Esophagus muscularis mucosa (tissue), 3 donors: Measurements from ENCODE around the gene GRIK1.

Experiments
- CTCF ChIP-seq, 3 experiments: fragments of 200-600 bp in 2 of 3; fragments of 450-650 bp in 1 of 3; sonication (generic) in 2 of 3; IDR thresholded peaks; one replicate each; pipeline ENCODE4 v1.5.1; 2017 to 2019; ENCODE audit warnings: antibody characterized with exemption in 3 of 3, mild to moderate bottlenecking in 2 of 3, moderate library complexity in 1 of 3
- POLR2A ChIP-seq: fragments of 450-650 bp; IDR thresholded peaks from one replicate; pipeline ENCODE4 v1.6.1; 2017; ENCODE audit warnings: antibody characterized with exemption, moderate library complexity, mild to moderate bottlenecking, low read depth

GRCh38 chr21:29748391-29749167, 191.2 kb downstream of the GRIK1 start:
- TF ChIP-seq CTCF (IDR thresholded peaks at IDR 0.05) (no peak), POLR2A (no peak)
